ENCODE data around the gene HLA-DMA.
A peak's percentile ranks its signal among the peaks of the same experiment; 100 is the strongest.
"Not testable (repeated sequence)": the region's sequence is repeated elsewhere in the genome, so short reads cannot be mapped to it uniquely, and the experiment has no call there.

HLA-DMA gene

GRCh38 chr6:32945953-32946352, 6.9 kb downstream of the HLA-DMA start:
- H3K4me3 ChIP-seq (ENCODE audit: low read depth, low read length): no peak overlapping the region
- no peak for TF ChIP-seq CTCF (IDR thresholded peaks at IDR 0.05; ENCODE audit: low read depth, low read length, missing control alignments)
- no peak for DNase-seq (ENCODE audit: low read depth)

- TF ChIP-seq CTCF (IDR thresholded peaks at IDR 0.05; ENCODE audit: low read depth, low read length, missing control alignments): no peak
- no peak for DNase-seq (ENCODE audit: low read depth)
- peak overlapping the region; percentile 20 for H3K4me3 ChIP-seq (ENCODE audit: low read depth, low read length)
Observed at GRCh38 chr6:32945108-32945760, 7.7 kb downstream of the HLA-DMA start.

- DNase-seq (ENCODE audit: low read depth): peak; percentile 89
- H3K4me3 ChIP-seq (ENCODE audit: low read depth, low read length): peak overlapping the region; percentile 54
Observed at GRCh38 chr6:32943864-32944649, 8.8 kb downstream of the HLA-DMA start.

GRCh38 chr6:32942555-32943123, 10.3 kb downstream of the HLA-DMA start:
- not testable (repeated sequence) for H3K4me3 ChIP-seq (ENCODE audit: low read depth, low read length)

More at GRCh38 chr6:32943864-32944649, 8.8 kb downstream of the HLA-DMA start:
- no peak for TF ChIP-seq CTCF (IDR thresholded peaks at IDR 0.05; ENCODE audit: low read depth, low read length, missing control alignments)

GRCh38 chr6:32941214-32941768, 11.6 kb downstream of the HLA-DMA start:
- DNase-seq (ENCODE audit: low read depth): peak; percentile 90
- peak overlapping the region; percentile 95 for H3K4me3 ChIP-seq (ENCODE audit: low read depth, low read length)
- no peak for TF ChIP-seq CTCF (IDR thresholded peaks at IDR 0.05; ENCODE audit: low read depth, low read length, missing control alignments)

More at GRCh38 chr6:32942555-32943123, 10.3 kb downstream of the HLA-DMA start:
- DNase-seq (ENCODE audit: low read depth): not testable (repeated sequence)

- peak within 1 kb of the TSS; percentile 95 for H3K4me3 ChIP-seq (ENCODE audit: low read depth, low read length)
- DNase-seq (ENCODE audit: low read depth): peak; percentile 87
- no peak for TF ChIP-seq CTCF (IDR thresholded peaks at IDR 0.05; ENCODE audit: low read depth, low read length, missing control alignments)
Observed at GRCh38 chr6:32940656-32941213, 12.2 kb downstream of the HLA-DMA start, which contains the start of gene HLA-DMB. TSS of gene HLA-DMB (minus strand) at chr6:32941028. CDS start at chr6:32940807, 221 bp downstream.

GRCh38 chr6:32938494-32938893, 14.4 kb downstream of the HLA-DMA start:
- TF ChIP-seq CTCF (IDR thresholded peaks at IDR 0.05; ENCODE audit: low read depth, low read length, missing control alignments): no peak
- H3K4me3 ChIP-seq (ENCODE audit: low read depth, low read length): peak overlapping the region; percentile 17
- DNase-seq (ENCODE audit: low read depth): no peak
